IPS DF 4.7 (cell line): ENCODE measurements around the gene SLCO2B1.

Experiments used
- DNase-seq: peaks from one replicate; pipeline ENCODE4 v3.0.0-alpha.2; 2013; ENCODE audit warnings: low spot score; ENCODE audit errors: extremely low read depth

The SLCO2B1 gene

DNA sequence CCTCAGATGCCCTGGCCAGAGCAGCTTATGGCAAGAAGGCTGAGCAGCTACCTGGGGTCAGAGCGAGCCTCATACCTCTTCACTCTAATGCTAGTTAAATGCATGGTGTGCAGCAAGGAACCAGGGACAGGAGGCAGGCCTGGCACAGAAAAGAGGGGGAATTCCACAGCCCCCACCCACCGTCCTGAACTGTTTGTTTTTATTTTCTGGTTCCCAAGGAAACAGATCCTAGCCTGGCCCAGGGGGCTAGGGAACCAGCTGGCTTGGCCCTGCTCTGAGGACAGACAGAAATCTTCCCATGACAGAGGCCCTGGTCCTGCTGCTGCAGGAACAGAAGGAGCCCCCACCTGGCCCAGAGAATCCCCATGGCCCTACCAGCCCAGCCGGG is 40.4 kb downstream of the SLCO2B1 start:
- no peak for DNase-seq

GRCh38 chr11:75193271-75193670 is 42.4 kb downstream of the SLCO2B1 start:
- DNase-seq = no peak

GRCh38 chr11:75193711-75194110 is 42.8 kb downstream of the SLCO2B1 start:
- no peak for DNase-seq

GRCh38 chr11:75194147-75194546 is 43.2 kb downstream of the SLCO2B1 start:
- DNase-seq = no peak

DNA sequence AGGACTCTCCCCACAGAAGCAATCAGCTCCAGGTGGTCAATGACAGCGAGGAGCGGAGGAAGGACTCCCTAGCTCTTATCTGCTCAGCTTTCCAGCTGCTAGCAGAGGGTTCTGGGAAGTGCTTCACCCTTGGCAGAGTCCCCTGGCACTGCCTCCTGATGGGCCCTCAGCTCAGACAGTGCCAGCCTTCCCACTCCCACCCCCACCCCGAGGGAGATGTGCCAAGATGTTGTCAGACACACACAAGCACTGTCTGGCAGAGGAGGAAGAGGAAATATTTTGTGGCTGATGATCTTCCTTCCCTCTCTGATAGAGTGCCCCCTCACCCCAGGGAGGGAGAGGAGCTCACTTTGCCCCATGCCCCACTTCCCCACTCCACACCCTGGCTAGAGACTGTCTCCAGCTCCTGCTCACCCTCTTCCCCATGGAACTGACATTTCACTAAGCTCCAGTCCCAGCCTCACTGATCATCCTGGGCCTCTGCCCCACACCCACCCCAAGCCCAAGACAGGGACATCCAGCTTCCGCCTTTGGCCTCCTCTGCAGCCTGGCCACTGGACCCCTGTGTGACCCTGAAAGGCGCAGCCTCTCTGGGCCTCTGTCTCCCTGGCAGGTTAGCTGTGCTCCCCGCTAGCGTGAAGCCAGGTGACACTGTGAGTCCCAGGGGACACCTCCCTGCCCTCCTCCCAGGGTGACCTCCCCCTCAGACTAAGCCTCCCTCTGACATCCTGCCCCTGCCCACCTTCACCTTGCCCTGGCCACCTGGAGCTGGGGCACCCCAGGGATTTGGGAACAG is 44.5 kb downstream of the SLCO2B1 start:
- DNase-seq = no peak

DNA sequence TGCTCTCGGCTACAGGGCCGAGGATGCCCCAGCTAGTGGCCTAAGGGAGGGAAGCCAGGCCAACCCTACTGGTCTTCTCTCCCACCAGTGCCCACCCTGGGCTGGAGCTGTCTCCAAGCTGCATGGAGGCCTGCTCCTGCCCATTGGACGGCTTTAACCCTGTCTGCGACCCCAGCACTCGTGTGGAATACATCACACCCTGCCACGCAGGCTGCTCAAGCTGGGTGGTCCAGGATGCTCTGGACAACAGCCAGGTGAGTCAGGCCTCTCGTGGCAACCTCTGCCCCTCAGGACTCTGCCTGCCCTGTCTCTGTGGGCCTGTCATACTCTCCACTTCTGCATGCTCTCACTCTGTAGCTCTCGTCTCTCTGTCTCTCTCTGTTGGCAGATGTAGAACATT is 45.5 kb downstream of the SLCO2B1 start:
- no peak for DNase-seq

DNA sequence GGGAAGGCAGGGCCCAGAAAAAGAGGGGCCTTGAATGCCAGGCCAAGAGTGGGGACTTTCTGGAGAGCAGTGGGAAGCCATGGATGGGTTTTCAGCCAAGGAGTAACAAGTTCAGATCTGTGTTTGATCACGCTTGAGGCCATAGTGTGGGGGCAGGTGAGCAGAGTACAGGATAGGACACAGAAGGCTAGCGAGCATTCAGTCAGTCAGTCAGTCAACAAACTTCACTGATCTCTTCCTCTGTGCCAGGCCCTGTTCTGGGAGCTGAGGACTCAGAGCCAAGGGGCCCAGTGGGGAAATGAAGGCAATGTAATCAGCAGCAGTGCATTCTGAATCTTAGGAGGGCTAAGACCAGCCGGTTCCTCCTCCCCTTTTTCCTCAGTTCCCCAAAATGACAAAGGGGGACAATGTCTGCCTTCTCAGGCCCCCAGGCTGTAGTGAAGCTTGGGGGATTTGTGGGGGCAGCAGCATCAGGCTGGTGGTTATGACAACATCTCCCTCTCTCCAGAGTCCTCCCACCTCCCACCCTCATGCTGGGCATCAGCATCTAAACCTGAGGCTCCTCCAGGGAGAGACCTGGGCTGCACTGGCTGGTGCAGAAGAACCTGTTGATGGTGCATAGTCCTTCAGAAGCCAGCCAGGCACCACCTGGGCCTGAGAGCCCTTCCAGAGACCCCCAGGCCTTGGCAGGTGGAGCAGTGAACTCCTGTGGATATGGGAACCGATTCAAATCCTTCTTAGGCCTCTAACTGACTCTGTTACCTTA is 46.8 kb downstream of the SLCO2B1 start:
- no peak for DNase-seq

GRCh38 chr11:75198278-75198973 is 47.5 kb downstream of the SLCO2B1 start:
- no peak for DNase-seq

GRCh38 chr11:75199412-75199955 is 48.6 kb downstream of the SLCO2B1 start:
- no peak for DNase-seq

- DNase-seq = no peak
These were observed 49.1 kb downstream of the SLCO2B1 start for GRCh38 chr11:75200051-75200450.

DNA sequence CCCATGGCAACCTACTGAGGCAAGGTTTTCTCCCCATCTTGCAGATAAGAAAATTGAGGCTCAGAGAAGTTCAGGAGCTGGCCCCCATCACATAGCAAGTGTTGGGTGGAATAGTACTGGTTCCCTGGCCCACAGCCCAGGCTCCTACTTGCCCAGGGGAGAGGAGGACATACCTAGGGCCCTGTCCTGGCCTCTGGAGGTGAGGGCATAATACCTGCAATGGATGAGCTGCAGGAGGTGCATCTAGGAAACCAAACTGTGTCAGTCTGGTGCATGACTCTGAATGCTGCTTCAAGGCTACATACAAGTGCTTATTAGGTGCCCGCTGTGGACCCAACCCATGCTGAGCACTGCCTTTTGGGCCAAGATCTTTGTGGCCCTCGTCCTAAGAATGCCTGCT is 49.6 kb downstream of the SLCO2B1 start:
- no peak for DNase-seq

- no peak for DNase-seq
These were observed 50.9 kb downstream of the SLCO2B1 start for GRCh38 chr11:75201771-75202170.

GRCh38 chr11:75202195-75202594 is 51.3 kb downstream of the SLCO2B1 start:
- DNase-seq = no peak

DNA sequence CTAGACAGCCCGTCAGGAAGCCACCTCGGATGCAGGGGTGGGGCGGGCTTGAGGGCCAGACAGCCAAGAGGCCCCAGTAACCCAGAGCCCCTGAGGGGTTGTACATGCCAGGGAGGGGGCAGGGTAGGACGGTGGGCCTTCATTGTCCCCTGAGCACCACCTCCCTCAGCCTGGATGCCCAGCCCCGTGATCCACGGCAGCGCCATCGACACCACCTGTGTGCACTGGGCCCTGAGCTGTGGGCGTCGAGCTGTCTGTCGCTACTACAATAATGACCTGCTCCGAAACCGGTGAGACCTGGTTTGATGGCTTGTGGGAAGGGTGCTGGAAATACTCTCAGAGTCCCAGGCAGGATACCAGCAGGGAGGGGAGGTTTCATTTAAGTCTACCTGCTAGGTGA is 52.2 kb downstream of the SLCO2B1 start:
- DNase-seq = no peak

GRCh38 chr11:75203641-75204011 is 52.7 kb downstream of the SLCO2B1 start:
- no peak for DNase-seq

DNA sequence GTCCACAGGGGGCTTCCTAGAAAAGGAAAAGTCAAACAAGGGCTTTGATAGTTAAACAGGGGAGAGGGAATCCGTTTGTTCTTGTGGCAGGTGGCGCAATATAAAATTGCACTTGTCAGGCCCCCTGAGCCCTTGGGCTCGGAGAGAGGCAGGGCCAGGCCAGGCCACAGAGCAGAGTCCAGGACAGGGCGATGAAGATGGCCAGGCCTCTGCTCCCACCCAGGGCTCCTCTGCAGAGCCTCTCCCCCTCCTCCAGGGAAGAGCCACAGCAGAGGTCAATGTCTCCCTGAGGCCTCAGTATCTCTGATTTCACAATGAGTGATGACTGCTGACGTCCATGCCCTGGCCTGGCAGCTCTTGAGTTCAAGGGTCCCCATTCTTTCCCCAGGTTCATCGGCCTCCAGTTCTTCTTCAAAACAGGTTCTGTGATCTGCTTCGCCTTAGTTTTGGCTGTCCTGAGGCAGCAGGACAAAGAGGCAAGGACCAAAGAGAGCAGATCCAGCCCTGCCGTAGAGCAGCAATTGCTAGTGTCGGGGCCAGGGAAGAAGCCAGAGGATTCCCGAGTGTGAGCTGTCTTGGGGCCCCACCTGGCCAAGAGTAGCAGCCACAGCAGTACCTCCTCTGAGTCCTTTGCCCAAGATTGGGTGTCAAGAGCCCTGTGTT is 53.2 kb downstream of the SLCO2B1 start:
- no peak for DNase-seq

DNA sequence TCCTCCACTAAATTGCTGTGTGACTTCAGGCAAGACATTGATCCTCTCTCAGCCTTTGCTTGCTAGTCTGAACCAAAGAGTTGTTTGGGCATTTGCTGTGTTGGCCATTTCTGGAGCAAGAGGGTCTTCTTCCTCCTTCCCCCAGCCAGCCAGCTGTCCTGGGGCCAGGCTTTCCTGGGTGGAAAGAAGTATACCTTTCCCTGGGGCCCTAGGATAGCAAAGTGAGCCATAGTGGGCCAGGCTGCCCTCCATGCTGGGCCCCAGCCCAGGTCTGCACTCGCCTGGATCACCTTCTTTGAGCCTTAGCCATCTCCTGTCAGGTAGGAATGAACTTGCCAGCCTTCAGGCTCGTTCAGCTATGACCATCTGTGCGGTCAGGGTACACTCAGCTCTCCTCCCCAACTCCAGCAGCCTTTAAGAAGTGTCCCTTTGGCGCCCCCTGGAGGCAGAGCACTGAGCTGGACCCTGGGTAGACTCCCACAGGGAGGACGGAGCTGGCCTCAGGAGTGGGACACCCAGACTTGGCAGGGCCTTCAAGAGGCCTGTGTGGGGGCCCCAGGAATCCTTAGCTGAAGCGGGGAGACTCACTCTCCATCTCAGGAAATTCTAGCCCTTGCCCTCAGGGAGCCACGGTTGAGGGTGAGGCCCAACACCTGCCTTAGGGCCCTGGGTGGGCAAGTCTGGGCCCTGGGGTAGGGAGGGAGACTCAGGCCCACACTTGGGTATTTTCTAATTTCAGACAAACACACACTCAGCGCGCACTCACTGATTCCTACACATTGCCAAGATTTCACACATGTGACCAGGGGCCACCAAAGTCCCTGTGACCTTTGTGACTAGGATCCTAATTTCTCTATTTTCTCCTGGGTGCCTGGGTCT is 54.0 kb downstream of the SLCO2B1 start:
- peak; percentile 33 for DNase-seq

GRCh38 chr11:75205564-75206020 is 54.7 kb downstream of the SLCO2B1 start:
- no peak for DNase-seq

DNA sequence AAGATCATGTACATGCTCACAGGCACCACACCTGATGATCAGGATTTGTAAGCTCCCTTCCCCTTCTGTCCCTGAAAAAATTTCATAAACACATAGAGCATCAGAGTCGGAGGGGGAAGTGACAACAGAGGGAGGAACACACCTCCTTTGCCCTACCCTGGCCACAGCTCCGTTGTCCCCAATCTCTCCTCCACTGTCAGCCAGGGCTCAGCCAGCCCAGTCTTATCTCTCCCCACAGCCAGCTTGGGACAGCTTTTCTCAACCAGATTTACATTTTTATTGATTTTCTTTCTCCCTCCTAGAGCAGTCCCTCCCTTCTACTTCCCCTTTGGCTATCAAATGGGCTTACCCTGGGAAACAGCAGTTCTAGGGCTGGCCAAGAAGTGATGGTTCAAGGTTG is 57.5 kb downstream of the SLCO2B1 start:
- DNase-seq = no peak

GRCh38 chr11:75212411-75212810 is 61.5 kb downstream of the SLCO2B1 start:
- DNase-seq = no peak
